DND-41 (cell line): ENCODE data around the gene PTPRR.

ENCODE experiments used
- ATAC-seq: fragments of 200-7000 bp; cut with Tn5 transposase; 3 replicates; pipeline ENCODE4 v1.9.1; 2021; ENCODE audit warnings: low read depth; ENCODE audit not compliant: insufficient read depth
- DNase-seq: peaks from one replicate; pipeline ENCODE4 v3.0.0-alpha.2; 2020
- H2AFZ ChIP-seq: 2 replicates; pipeline ENCODE4 v1.6.0; 2012; ENCODE audit warnings: low read depth, low read length
- H3K27ac ChIP-seq: 2 replicates; pipeline ENCODE4 v1.5.1; 2012; ENCODE audit warnings: low read length, inconsistent platforms
- H3K27me3 ChIP-seq: fragments of 200-600 bp; sonication (generic); 2 replicates; pipeline ENCODE4 v1.6.0; 2012; ENCODE audit warnings: low read length, mild to moderate bottlenecking, inconsistent platforms; ENCODE audit not compliant: insufficient read depth, poor library complexity
- H3K36me3 ChIP-seq: 2 replicates; pipeline ENCODE4 v1.5.1; 2012; ENCODE audit warnings: low read length, inconsistent platforms; ENCODE audit not compliant: insufficient read depth
- H3K4me1 ChIP-seq: 2 replicates; pipeline ENCODE4 v1.5.1; 2012; ENCODE audit warnings: mild to moderate bottlenecking, low read length; ENCODE audit not compliant: insufficient read depth
- H3K4me2 ChIP-seq: 2 replicates; pipeline ENCODE4 v1.6.0; 2012; ENCODE audit warnings: mild to moderate bottlenecking, moderate library complexity, low read length, inconsistent platforms; ENCODE audit not compliant: insufficient read depth
- H3K4me3 ChIP-seq, 2 experiments: fragments of 200-600 bp in 1 of 2; shearing (Covaris generic) in 1 of 2; 2 replicates each; pipeline ENCODE4 v1.5.1; 2012 to 2016; ENCODE audit warnings: inconsistent platforms in 2 of 2, low read length in 2 of 2, mild to moderate bottlenecking in 2 of 2, low read depth in 1 of 2, moderate library complexity in 1 of 2
- H3K79me2 ChIP-seq: 2 replicates; pipeline ENCODE4 v1.6.0; 2012; ENCODE audit warnings: low read length, inconsistent platforms; ENCODE audit not compliant: insufficient read depth
- H3K9ac ChIP-seq: 2 replicates; pipeline ENCODE4 v1.6.0; 2012; ENCODE audit warnings: low read depth, mild to moderate bottlenecking, inconsistent platforms, low read length, moderate library complexity
- H3K9me3 ChIP-seq: 2 replicates; pipeline ENCODE4 v1.5.1; 2012; ENCODE audit warnings: low read length, moderate library complexity, mild to moderate bottlenecking, inconsistent platforms; ENCODE audit not compliant: insufficient read depth, severe bottlenecking
- H4K20me1 ChIP-seq: 2 replicates; pipeline ENCODE4 v1.6.0; 2012; ENCODE audit warnings: low read length; ENCODE audit not compliant: insufficient read depth
- EZH2 ChIP-seq: IDR thresholded peaks from 3 replicates; pipeline ENCODE4 v1.6.1; 2012; ENCODE audit warnings: borderline replicate concordance, low read depth, mild to moderate bottlenecking, moderate library complexity, low read length, inconsistent platforms; ENCODE audit not compliant: severe bottlenecking
- TF ChIP-seq, protein P1 (sequence below): IDR thresholded peaks from 2 replicates; pipeline ENCODE4 v1.5.1; 2012; ENCODE audit warnings: borderline replicate concordance, low read length, moderate library complexity, mild to moderate bottlenecking; ENCODE audit not compliant: poor library complexity, severe bottlenecking; ENCODE audit errors: extremely low read depth

PTPRR gene

DNA sequence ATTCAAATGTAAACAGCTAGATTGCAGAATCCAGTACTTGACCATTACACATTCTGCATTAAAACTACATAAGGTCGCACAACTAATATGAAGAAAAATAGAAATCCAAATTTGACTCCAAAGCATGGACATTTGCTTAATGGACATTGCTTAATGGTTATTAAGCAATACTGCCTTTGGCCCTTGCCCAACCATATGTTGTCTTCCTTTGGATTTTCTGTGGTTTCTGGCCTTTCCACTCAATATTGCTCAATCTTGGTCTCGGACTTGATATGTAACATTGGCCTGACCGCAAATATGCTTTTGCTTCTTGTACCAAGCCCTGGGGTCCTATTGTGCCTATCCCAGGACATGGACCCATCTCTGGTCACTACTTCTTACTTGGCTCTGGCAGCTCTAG is 67.2 kb downstream of the PTPRR start:
- no peak overlapping the region for H2AFZ ChIP-seq
- no peaks in the 10 kb centered on the region for H3K9me3 ChIP-seq
- H3K4me3 ChIP-seq: no peak overlapping the region
- H3K36me3 ChIP-seq: no peaks in the 10 kb centered on the region
- H3K27ac ChIP-seq: no peak overlapping the region
- H3K79me2 ChIP-seq: no peaks in the 10 kb centered on the region
- no peak for DNase-seq
- H3K9ac ChIP-seq: no peak overlapping the region
- TF ChIP-seq EZH2: no peak
- TF ChIP-seq, protein P1, sequence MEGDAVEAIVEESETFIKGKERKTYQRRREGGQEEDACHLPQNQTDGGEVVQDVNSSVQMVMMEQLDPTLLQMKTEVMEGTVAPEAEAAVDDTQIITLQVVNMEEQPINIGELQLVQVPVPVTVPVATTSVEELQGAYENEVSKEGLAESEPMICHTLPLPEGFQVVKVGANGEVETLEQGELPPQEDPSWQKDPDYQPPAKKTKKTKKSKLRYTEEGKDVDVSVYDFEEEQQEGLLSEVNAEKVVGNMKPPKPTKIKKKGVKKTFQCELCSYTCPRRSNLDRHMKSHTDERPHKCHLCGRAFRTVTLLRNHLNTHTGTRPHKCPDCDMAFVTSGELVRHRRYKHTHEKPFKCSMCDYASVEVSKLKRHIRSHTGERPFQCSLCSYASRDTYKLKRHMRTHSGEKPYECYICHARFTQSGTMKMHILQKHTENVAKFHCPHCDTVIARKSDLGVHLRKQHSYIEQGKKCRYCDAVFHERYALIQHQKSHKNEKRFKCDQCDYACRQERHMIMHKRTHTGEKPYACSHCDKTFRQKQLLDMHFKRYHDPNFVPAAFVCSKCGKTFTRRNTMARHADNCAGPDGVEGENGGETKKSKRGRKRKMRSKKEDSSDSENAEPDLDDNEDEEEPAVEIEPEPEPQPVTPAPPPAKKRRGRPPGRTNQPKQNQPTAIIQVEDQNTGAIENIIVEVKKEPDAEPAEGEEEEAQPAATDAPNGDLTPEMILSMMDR: no peak
- H4K20me1 ChIP-seq: no peaks in the 10 kb centered on the region
- no peaks in the 10 kb centered on the region for H3K4me1 ChIP-seq
- no peaks in the 10 kb centered on the region for H3K27me3 ChIP-seq
- H3K4me2 ChIP-seq: no peak overlapping the region
- no peak for ATAC-seq

DNA sequence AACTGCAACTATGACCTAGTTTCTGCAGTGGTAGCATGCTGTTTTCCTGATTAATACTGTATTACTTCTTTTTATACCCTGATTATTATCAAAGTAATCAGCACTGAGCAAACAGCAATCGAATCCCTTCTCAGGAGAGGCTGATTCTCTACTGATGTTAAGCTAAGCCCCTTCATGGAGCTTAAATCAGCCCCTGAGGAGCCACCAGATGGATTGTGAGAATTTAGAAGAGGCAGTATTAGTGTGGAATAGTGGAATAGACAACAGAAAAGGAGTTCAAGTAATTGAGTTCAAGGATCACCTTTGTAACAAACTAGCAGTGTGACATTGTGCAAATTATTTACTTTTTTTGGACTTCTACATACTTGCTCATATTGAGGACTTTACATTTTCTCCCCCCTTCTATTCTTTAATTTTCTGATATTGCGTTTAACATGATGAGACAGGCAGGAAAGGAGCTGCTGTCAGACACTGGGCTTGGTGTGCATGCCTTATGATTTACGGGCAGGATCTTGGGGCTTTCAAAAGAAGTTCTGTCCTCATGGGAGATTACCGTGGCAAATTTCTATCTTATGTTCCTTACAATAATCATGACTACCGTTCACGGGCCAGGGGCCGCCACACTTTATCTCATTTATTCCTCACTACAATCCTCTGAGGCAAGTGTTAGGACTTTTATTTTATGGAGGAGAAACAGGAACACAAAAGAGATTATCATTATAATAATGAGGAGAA is 68.0 kb downstream of the PTPRR start:
- ATAC-seq: no peak
- no peaks in the 10 kb centered on the region for H3K27me3 ChIP-seq
- no peak for DNase-seq
- H3K27ac ChIP-seq: no peak overlapping the region
- no peaks in the 10 kb centered on the region for H3K79me2 ChIP-seq
- no peaks in the 10 kb centered on the region for H4K20me1 ChIP-seq
- H3K4me1 ChIP-seq: no peaks in the 10 kb centered on the region
- no peak overlapping the region for H3K4me3 ChIP-seq
- no peak overlapping the region for H2AFZ ChIP-seq
- no peaks in the 10 kb centered on the region for H3K36me3 ChIP-seq
- no peak for TF ChIP-seq EZH2
- TF ChIP-seq, protein P1: no peak
- H3K9ac ChIP-seq: no peak overlapping the region
- no peaks in the 10 kb centered on the region for H3K9me3 ChIP-seq
- H3K4me2 ChIP-seq: no peak overlapping the region

DNA sequence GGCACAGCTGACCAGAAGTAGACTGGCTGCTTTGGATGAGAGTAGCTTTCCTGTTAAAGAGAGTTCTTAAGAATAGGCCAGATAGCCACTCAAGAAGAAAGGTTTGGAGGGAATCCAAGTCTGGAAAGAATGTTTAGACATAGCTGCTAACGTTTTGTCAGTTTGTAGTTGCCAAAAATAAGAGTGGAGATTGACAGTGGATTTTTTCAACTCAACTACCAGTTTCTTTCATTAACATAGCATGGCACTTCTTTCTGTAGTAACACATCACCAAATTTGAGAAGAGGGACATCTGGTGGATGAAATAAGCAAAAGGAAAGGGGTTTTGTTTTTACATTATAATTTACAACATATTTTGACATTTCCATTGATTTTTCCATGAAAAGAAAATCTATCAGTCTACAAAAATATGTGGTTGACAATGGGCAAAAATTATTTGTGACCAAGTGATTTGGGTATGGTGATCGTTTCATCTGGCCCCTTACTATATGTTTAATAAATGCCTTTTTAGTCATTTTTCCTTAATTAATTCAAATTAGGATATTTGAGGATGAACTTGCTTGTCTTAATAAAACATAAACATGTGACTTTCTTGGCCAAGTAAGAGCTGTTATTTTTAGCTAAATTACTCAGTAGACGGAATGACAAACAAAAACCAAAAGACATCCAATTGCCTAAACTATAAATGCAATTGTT is 71.1 kb downstream of the PTPRR start:
- H3K9me3 ChIP-seq: no peaks in the 10 kb centered on the region
- H3K79me2 ChIP-seq: no peaks in the 10 kb centered on the region
- no peaks in the 10 kb centered on the region for H3K36me3 ChIP-seq
- no peak overlapping the region for H3K4me3 ChIP-seq
- ATAC-seq (no peak), DNase-seq (no peak)
- H3K4me1 ChIP-seq: no peaks in the 10 kb centered on the region
- H4K20me1 ChIP-seq: no peaks in the 10 kb centered on the region
- no peak overlapping the region for H3K27ac ChIP-seq
- H3K9ac ChIP-seq: no peak overlapping the region
- no peak overlapping the region for H3K4me2 ChIP-seq
- H3K27me3 ChIP-seq: no peaks in the 10 kb centered on the region
- no peak for TF ChIP-seq EZH2
- TF ChIP-seq, protein P1: peak; percentile 15
- no peak overlapping the region for H2AFZ ChIP-seq
